ENCODE results near the gene SDK2.

Gene SDK2

DNA sequence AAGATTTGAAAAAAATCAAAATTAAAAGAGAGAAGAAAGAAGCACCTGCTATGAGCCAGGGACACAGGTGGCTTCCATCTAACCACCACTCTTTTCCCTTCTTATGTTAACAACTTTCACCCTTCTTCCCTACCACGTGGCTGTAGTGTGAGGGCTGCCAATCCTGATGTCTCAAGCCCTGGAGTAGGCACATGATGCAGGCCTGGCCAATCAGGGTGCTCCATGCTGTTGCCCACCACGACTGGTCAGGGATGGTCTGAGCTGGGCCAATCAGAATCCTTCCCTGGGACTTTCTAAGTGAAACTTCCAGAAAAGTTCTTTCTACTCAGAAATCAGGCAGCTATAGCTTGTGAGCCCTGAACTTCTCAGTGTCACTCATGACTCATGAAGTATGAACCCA, 140.7 kb downstream of the SDK2 start:
- DNase-seq (ENCODE audit: low spot score): no peak
- in situ Hi-C loops (cut with MboI; ENCODE audit: low pct_unique_long_range_greater_than_20kb, low sequenced_read_pairs, unreplicated experiment): no loop called here
- TF ChIP-seq, protein P1, sequence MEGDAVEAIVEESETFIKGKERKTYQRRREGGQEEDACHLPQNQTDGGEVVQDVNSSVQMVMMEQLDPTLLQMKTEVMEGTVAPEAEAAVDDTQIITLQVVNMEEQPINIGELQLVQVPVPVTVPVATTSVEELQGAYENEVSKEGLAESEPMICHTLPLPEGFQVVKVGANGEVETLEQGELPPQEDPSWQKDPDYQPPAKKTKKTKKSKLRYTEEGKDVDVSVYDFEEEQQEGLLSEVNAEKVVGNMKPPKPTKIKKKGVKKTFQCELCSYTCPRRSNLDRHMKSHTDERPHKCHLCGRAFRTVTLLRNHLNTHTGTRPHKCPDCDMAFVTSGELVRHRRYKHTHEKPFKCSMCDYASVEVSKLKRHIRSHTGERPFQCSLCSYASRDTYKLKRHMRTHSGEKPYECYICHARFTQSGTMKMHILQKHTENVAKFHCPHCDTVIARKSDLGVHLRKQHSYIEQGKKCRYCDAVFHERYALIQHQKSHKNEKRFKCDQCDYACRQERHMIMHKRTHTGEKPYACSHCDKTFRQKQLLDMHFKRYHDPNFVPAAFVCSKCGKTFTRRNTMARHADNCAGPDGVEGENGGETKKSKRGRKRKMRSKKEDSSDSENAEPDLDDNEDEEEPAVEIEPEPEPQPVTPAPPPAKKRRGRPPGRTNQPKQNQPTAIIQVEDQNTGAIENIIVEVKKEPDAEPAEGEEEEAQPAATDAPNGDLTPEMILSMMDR (IDR thresholded peaks at IDR 0.05; ENCODE audit: extremely low read depth, insufficient read depth, missing control alignments): no peak

DNA sequence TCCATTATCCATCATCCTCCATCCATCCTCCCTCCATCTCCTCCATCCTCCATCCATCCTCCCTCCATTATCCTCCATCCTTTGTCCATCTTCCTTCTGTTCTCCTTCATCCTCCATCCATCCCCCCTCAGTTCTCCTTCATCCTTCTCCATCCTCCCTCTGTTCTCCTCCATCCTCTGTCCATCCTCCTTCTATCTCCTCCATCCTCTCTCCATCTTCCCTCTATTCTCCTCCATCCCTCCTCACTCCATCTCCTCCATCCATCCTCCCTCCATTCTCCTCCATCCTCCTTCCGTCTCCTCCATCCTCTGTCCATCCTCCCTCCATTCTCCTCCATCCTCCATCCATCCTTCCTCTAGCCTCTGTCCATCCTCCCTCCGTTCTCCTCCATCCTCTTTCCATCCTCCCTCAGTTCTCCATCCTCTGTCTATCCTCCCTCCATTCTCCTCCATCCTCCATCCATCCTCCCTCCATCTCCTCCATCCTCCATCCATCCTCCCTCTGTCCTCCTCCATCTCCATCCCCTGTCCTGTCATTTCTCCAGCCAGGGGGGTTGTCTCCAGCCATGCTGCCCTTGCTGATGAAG, 143.7 kb downstream of the SDK2 start:
- in situ Hi-C loops (cut with MboI; ENCODE audit: low pct_unique_long_range_greater_than_20kb, low sequenced_read_pairs, unreplicated experiment): no loop called here
- no peak for DNase-seq (ENCODE audit: low spot score)
- TF ChIP-seq, protein P1 (IDR thresholded peaks at IDR 0.05; ENCODE audit: extremely low read depth, insufficient read depth, missing control alignments): no peak

DNA sequence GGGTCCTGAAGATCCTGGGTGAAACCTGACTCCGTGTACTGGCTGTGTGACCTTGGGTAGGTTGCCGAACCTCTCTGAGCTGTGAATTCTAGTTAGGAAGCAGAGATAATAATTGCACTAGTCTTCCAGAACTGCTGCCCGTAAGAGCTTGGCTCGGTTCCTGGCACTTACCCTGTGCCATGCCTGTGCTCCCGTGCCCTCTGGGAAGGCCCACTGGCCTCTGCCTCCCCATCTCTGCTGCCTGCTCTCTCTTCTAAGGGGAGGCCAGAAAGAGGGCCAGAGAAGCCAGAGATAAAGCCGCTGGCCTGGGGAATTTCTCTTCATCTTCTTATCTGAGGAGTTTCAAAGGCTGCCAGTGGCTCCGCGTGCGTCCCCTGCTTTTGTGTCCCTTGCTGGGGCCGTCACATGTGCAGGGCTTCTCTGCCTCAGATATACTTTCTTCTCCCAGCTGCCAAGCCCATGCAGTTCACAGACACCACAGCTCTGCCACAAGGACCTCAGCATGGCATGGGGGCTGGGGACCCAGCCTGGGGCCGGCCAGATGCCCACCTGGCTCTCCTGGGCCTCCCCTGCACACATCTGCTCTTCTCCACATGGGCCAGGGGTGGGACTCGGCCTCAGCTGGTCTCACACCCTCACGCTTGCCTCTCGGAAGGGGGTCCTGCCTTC, 145.2 kb downstream of the SDK2 start:
- DNase-seq (ENCODE audit: low spot score): no peak
- TF ChIP-seq, protein P1 (IDR thresholded peaks at IDR 0.05; ENCODE audit: extremely low read depth, insufficient read depth, missing control alignments): no peak
- in situ Hi-C loops (cut with MboI; ENCODE audit: low pct_unique_long_range_greater_than_20kb, low sequenced_read_pairs, unreplicated experiment): no loop called here

DNA sequence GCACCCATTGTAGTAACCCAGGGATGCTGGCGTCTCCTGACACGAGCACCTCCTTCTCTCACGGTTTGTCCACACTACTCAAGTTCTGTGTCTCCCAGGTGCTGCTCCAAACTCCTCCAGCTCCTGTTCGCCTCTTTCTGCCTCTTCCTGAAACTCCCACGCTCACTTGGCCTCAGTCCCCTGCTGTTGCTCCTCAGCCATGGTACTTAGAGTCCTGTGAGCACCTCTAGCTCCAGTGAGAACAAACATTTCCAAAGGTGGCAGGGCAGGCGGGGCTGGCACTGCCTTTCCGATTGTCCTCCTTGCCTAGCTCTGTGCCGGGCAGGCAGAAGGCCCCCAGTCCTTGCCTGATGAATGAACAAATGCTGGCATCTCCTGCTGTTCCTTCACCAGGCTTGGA, 146.1 kb downstream of the SDK2 start:
- DNase-seq (ENCODE audit: low spot score): no peak
- TF ChIP-seq, protein P1 (IDR thresholded peaks at IDR 0.05; ENCODE audit: extremely low read depth, insufficient read depth, missing control alignments): no peak
- in situ Hi-C loops (cut with MboI; ENCODE audit: low pct_unique_long_range_greater_than_20kb, low sequenced_read_pairs, unreplicated experiment): no loop called here

DNA sequence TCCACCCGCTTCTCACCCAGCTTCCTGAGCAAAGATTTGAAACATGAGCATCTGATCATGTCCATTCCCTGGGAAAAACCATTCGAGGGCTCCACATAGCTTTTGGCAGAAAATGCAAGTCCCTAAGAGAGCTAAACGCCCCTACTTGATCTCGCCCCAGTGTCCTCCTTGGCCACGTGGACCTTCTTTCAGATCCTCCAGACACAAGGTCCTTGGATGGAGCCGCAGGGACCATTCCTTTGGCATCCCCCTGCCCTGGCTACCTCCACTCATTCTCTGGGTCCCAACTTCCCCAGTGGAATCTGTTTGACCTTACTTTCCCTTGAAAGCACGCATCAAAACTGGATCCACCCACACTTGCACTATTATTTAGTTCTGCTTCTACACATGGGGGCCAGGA, 146.5 kb downstream of the SDK2 start:
- in situ Hi-C loops (cut with MboI; ENCODE audit: low pct_unique_long_range_greater_than_20kb, low sequenced_read_pairs, unreplicated experiment): no loop called here
- no peak for DNase-seq (ENCODE audit: low spot score)
- TF ChIP-seq, protein P1 (IDR thresholded peaks at IDR 0.05; ENCODE audit: extremely low read depth, insufficient read depth, missing control alignments): no peak

DNA sequence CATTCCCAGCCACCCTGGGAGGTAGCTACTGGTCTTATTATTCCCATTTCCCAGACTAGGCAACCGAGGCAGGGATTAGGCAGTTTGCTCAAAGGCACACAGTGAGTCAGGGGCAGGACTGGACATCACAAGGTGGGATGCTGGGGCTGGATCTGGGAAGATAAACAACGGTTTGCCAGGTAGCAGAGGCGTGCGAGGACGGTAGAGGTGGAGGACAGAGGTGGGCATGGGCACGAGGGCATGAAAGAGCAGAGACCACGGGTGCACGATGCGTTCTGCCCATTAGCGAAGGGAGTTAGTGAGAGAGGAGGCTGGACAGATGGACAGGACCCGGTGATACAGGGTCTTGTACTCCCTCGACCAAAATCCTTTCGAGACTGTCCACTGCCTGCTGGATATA, 148.0 kb downstream of the SDK2 start:
- in situ Hi-C loops (cut with MboI; ENCODE audit: low pct_unique_long_range_greater_than_20kb, low sequenced_read_pairs, unreplicated experiment): no loop called here
- no peak for DNase-seq (ENCODE audit: low spot score)

More for the DNA sequence above, 148.0 kb downstream of the SDK2 start:
- TF ChIP-seq, protein P1 (IDR thresholded peaks at IDR 0.05; ENCODE audit: extremely low read depth, insufficient read depth, missing control alignments): no peak

Data from GM13977 (cell line).